ENCODE data around the gene CNFN.

DNA sequence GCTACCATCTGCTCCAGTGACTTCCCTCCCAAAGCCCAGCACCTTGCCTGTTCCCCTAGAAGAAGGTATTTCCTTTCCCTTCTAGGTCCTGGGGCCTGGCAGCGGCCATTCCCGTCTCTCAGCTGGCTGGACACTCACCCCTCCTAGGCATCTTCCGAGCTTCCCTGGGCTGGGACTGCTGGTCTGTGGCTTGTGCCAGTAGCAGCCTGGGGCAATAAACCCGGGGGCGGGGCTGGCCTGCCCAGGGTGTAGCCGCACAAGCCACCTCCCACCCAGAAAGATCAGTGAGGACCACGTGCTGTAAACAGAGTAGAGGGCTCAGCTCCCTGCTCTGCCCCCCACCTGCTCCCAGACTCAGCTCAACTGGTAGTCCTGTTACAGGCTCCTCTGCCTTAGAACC lies 22.1 kb upstream of the CNFN start:
- TF ChIP-seq EZH2 (IDR thresholded peaks at IDR 0.05) (no peak), CTCF (IDR thresholded peaks at IDR 0.05) (no peak)
